GM13976 (cell line): Measurements from ENCODE around the gene CSMD2.

ENCODE experiments used
- DNase-seq: peaks from one replicate; pipeline ENCODE4 v3.0.0; 2012; ENCODE audit warnings: low spot score
- in situ Hi-C: fragments of 300-500 bp; cut with MboI; formaldehyde crosslinking; loops from one replicate; pipeline ENCODE4 v1.12.0; 2022; ENCODE audit warnings: low sequenced_read_pairs, mixed read lengths, inconsistent platforms; ENCODE audit not compliant: unreplicated experiment
- TF ChIP-seq, protein P1 (sequence below): IDR thresholded peaks from 2 replicates; pipeline ENCODE4 v1.5.1; 2012; ENCODE audit warnings: borderline replicate concordance, mild to moderate bottlenecking; ENCODE audit not compliant: insufficient read depth; ENCODE audit errors: extremely low read depth, missing control alignments, control extremely low read depth

The CSMD2 gene

DNA sequence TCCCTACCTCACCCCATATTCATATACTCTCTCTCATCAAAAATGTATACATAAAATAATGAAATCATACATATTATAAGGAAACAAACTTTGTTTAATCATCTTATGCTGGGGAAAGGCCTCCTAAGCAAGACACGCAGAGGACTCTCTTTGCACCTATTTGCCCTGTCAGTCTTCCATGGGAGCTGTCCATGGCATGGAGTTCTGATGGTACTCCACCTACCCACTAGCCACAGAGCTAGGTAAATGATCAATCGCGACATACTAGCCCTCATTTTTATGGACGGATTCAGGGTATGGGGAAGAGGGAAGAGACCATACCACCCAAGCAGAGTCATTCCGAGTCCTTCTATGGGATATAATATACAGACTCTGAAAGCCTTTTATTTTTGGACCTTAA, 131.0 kb downstream of the CSMD2 start:
- in situ Hi-C loops = no loop called here
- TF ChIP-seq, protein P1, sequence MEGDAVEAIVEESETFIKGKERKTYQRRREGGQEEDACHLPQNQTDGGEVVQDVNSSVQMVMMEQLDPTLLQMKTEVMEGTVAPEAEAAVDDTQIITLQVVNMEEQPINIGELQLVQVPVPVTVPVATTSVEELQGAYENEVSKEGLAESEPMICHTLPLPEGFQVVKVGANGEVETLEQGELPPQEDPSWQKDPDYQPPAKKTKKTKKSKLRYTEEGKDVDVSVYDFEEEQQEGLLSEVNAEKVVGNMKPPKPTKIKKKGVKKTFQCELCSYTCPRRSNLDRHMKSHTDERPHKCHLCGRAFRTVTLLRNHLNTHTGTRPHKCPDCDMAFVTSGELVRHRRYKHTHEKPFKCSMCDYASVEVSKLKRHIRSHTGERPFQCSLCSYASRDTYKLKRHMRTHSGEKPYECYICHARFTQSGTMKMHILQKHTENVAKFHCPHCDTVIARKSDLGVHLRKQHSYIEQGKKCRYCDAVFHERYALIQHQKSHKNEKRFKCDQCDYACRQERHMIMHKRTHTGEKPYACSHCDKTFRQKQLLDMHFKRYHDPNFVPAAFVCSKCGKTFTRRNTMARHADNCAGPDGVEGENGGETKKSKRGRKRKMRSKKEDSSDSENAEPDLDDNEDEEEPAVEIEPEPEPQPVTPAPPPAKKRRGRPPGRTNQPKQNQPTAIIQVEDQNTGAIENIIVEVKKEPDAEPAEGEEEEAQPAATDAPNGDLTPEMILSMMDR = no peak
- DNase-seq = no peak

DNA sequence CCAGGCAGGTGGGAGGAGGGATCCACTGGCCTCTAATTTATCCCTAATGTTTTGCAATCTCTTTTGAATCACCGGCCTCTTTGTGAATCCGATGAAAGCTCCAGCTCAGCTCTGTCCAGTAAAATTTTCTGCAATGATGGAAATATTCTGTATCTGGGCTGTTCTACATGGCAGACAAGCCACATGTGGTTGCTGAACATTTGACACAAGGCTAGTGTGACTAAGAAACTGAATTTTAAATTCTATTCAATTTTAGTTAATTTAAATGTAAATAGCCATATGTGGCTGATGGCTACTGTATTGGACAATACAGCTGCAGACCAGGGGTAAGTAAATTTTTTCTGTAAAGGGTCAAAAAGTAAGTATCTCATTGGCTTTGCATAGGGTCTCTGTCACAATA, 135.1 kb downstream of the CSMD2 start:
- in situ Hi-C loops = no loop called here
- TF ChIP-seq, protein P1 = no peak
- DNase-seq = no peak

DNA sequence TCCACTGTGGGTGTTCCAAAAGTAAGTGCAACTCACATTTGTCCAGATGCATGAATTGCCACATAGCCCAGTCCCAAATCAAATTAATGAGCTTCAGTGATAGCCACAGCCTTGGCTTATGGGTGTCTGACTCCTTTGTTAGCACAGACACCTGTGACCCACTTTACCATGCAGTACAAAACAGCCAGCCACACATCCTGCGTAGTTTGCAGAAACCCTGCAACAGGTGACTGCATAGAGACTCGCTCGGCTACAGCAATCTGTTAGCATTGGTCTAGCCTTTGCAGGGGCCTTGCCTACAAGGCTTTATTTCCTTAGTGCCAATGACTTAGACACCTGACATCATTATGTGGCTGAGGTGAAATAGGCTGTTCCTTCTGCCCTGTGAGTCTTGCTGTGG, 135.5 kb downstream of the CSMD2 start:
- DNase-seq = no peak
- in situ Hi-C loops = no loop called here
- TF ChIP-seq, protein P1 = no peak

DNA sequence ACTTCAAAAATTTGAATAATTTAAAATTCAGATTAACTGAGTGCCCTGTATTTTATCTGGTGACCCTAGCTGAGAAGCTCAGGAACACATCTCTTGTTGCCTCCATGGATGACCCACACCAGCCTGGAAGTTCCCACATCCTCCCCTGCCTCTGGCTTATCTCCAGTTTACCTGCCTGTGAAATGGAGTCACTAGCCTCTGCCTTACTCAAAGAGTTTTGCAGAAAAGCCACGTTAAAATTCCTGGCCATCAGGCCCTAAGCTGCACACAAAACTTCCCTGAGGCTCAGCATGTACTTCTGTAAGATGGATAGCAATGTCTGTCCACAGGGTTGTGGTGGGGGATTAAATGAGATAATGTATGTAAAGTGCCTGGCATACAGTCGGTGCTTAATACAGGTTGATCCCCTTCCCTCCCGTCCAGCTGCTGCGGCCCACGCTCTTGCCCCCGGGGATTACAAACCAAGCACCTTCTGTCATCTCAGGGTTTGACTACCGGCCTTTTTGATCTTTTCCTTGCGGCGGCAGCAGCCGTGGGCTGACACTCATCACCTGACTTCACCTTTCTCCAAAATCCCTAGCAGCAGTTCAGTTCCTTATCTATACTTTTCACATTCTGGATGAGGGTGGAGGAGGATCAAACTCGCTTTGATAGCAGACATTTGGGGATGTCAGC, 136.5 kb downstream of the CSMD2 start:
- TF ChIP-seq, protein P1 = no peak
- in situ Hi-C loops = no loop called here

DNA sequence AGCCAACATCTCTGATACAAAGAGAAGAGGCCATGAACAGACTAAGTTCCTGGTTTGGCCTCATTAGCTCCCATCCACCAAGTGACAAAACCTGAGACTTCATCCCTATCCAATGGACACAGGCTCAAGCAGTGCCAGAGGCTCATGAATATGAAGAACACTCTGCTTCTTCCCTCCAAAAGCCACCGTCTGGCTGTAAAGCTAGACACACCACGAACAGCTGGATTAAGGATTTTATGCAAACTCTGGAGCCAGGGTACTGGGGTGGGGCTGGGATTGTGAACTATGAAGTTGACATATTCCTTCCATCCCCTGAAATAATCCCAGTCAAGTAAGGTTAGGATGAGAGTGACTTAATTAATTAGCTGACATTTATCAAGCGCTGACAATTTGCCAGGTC, 139.4 kb downstream of the CSMD2 start:
- DNase-seq = no peak
- TF ChIP-seq, protein P1 = no peak
- in situ Hi-C loops = no loop called here

More for the DNA sequence above, 136.5 kb downstream of the CSMD2 start:
- no peak for DNase-seq

DNA sequence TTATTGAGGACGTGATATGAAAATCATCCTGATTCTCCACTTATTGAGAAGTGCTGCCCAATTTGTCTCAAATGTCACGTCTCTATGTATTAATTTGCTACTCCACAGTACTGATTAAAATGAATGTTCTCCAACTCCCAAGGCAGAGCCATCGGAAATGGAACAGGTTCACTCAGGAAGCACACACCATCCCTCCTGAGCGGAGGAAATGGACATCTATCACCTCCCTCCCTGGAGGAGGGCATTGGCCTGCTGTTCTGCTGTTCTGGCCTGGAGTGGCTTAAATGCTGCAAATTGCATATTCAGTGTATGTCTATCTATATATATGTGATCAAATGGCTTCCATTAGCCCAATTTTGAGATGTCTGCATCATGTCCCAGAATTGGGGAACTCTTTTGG, 140.5 kb downstream of the CSMD2 start:
- DNase-seq = no peak
- in situ Hi-C loops = no loop called here
- TF ChIP-seq, protein P1 = no peak
